Measurements from ENCODE around the gene PREX1. TPM values are rescaled to one million over a fixed set of nuclear protein-coding genes. Genes with fewer than 3 reads are reported as not detected.

Gene PREX1
- total RNA-seq, 1 donor from 2014 or later, result 17.7 TPM

DNA sequence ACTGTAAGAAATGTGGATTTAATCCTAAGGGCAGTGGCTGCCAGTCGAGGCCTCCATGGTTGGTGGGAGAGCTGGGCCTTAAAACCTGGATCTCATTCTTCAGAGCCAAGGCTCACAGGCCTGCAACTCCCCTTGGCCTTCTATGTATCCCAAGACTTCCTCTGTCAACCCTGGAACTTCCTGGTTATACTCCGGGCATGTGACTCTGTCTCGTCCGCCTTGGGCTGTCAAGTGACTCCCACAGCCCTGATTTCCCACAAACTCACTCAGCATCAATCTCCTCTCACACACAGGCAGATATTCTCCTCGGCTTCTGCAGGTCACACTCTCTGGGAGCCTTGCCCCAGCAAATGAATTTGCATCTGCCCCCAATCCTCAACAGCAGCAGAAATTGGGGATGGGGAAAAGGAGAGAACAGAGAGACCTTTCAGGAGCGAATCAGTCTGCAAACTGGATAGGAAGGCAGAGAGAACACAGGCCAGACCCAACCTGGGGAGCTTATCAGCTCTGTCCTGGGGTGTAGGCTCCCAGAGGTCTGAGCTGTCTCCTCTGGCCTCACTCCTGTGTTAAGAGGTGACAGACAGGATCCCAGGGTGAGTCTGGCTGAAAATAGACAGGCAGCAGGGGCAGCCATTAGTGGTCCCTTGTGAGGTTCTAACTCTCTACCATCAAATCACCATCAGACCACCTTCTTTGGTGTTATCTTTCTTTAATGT is 30.4 kb upstream of the PREX1 start:
- Histone ChIP-seq H3K36me3 (no peaks in the 10 kb centered on the region), H3K4me3 (no peak overlapping the region), H3K9me3 (no peaks in the 10 kb centered on the region), H3K4me1 (no peaks in the 10 kb centered on the region), H3K27ac (no peak overlapping the region), H3K27me3 (no peaks in the 10 kb centered on the region)
- TF ChIP-seq CTCF (IDR thresholded peaks at IDR 0.05) (no peak), POLR2A (IDR thresholded peaks at IDR 0.05) (no peak), POLR2AphosphoS5 (IDR thresholded peaks at IDR 0.05; ENCODE audit: insufficient read depth in 1 of 2, low read depth in 1 of 2) (no peak)
- intact Hi-C loops (cut with DNase I), result no loop called here
- DNase-seq (ENCODE audit: extremely low spot score in 2 of 2), result no peak

DNA sequence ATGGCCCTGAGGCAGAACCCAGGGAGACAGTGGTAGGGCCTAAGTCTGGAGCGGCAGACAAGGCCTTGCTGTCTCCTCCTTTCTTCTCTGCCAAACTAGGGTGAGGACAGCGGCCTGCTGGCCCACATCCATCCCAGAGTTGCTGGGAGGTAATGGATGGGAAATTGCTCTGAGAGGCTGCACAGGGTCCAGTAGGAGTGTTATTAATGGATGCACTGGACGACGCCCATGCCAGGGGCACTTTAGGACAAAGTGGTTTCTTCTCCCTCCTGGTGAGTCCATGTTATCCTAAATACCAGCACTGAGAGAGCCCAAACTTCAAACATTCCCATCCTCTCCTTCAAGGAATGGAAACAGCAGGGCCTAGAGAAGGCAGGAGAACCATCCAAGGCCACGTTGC is 28.3 kb upstream of the PREX1 start:
- Histone ChIP-seq H3K27ac (no peak overlapping the region), H3K4me1 (no peaks in the 10 kb centered on the region), H3K27me3 (no peaks in the 10 kb centered on the region), H3K4me3 (no peak overlapping the region), H3K9me3 (no peaks in the 10 kb centered on the region), H3K36me3 (no peaks in the 10 kb centered on the region)
- TF ChIP-seq POLR2A (IDR thresholded peaks at IDR 0.05) (no peak), POLR2AphosphoS5 (IDR thresholded peaks at IDR 0.05; ENCODE audit: insufficient read depth in 1 of 2, low read depth in 1 of 2) (no peak), CTCF (IDR thresholded peaks at IDR 0.05) (no peak)
- no peak for DNase-seq (ENCODE audit: extremely low spot score in 2 of 2)
- intact Hi-C loops (cut with DNase I), result no loop called here

DNA sequence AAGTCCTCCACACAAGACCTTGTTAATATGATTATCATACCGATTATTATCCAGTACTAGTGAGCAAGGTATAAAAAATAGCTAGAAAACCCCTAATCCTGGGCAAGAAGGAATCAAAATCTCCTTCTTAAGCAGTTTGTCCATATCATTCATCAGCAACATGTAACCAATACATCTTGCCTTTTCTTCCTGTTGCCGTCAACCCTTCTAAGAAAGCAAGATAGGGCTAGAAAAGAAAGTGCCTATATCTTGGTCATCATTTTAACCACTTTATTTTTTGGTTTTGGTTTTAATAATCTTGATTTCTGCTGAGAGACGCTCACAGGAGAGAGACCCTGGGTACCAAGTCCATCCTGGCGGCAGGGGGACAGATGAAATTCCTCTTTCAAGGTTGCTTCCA is 27.2 kb upstream of the PREX1 start:
- TF ChIP-seq POLR2A (IDR thresholded peaks at IDR 0.05), result no peak
- TF ChIP-seq CTCF (IDR thresholded peaks at IDR 0.05), result no peak
- no peak for TF ChIP-seq POLR2AphosphoS5 (IDR thresholded peaks at IDR 0.05; ENCODE audit: insufficient read depth in 1 of 2, low read depth in 1 of 2)
- H3K36me3 ChIP-seq, result no peaks in the 10 kb centered on the region
- intact Hi-C loops (cut with DNase I), result no loop called here
- H3K4me3 ChIP-seq, result no peak overlapping the region
- no peaks in the 10 kb centered on the region for H3K9me3 ChIP-seq
- H3K27ac ChIP-seq, result no peak overlapping the region
- no peak for DNase-seq (ENCODE audit: extremely low spot score in 2 of 2)
- H3K4me1 ChIP-seq, result no peaks in the 10 kb centered on the region
- H3K27me3 ChIP-seq, result no peaks in the 10 kb centered on the region

GRCh38 chr20:48852609-48853008 is 24.8 kb upstream of the PREX1 start:
- TF ChIP-seq CTCF (IDR thresholded peaks at IDR 0.05) (no peak), POLR2A (IDR thresholded peaks at IDR 0.05) (no peak), POLR2AphosphoS5 (IDR thresholded peaks at IDR 0.05; ENCODE audit: insufficient read depth in 1 of 2, low read depth in 1 of 2) (no peak)
- intact Hi-C loops (cut with DNase I), result no loop called here
- Histone ChIP-seq H3K27me3 (no peaks in the 10 kb centered on the region), H3K4me3 (no peak overlapping the region), H3K9me3 (no peaks in the 10 kb centered on the region), H3K27ac (no peak overlapping the region), H3K36me3 (no peaks in the 10 kb centered on the region), H3K4me1 (no peaks in the 10 kb centered on the region)
- no peak for DNase-seq (ENCODE audit: extremely low spot score in 2 of 2)

DNA sequence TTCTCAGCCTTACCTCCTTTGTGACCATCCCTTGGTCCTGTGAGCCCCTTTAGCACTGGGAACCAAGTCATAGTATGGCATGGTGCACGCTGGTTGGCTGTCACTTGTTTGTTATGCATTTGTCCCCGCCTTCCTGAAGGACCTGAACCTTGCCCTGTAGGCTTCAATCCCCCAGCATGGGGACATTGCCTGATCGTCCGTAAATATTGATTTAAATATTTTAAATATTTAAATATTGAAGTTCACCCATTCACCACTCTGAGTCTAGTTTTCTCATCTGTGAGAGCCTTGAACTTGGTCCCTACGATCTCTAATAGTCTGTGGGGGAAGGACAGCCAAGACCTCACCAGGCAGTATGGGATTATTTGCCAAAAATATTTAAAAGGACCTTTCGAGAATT is 23.8 kb upstream of the PREX1 start:
- Histone ChIP-seq H3K27ac (no peak overlapping the region), H3K4me3 (no peak overlapping the region), H3K36me3 (no peaks in the 10 kb centered on the region), H3K4me1 (no peaks in the 10 kb centered on the region), H3K9me3 (no peaks in the 10 kb centered on the region), H3K27me3 (no peaks in the 10 kb centered on the region)
- DNase-seq (ENCODE audit: extremely low spot score in 2 of 2), result no peak
- intact Hi-C loops (cut with DNase I), result no loop called here
- TF ChIP-seq POLR2A (IDR thresholded peaks at IDR 0.05), result no peak
- TF ChIP-seq POLR2AphosphoS5 (IDR thresholded peaks at IDR 0.05; ENCODE audit: insufficient read depth in 1 of 2, low read depth in 1 of 2), result no peak
- no peak for TF ChIP-seq CTCF (IDR thresholded peaks at IDR 0.05)

All from vagina (tissue), 2 donors.